ENCODE data around the gene ROR1. TPM values are rescaled to one million over a fixed set of nuclear protein-coding genes. Genes with fewer than 3 reads are reported as not detected.

The ROR1 gene
- total RNA-seq, 1 donor from 2014 or later = 131 TPM

- H3K4me1 Mint-ChIP-seq (ENCODE audit: low read depth) = peaks cover 83% of the 10 kb centered on the region
- no peaks in the 10 kb centered on the region for H3K36me3 Mint-ChIP-seq (ENCODE audit: low read depth)
- peak overlapping the region; percentile 42 for H3K27ac Mint-ChIP-seq (ENCODE audit: unreplicated experiment)
- no peak for TF ChIP-seq CTCF (IDR thresholded peaks at IDR 0.05)
- no peaks in the 10 kb centered on the region for H3K9me3 Mint-ChIP-seq (ENCODE audit: low read depth)
- H3K27me3 Mint-ChIP-seq (ENCODE audit: low read depth) = no peaks in the 10 kb centered on the region
- no peak for DNase-seq (ENCODE audit: low spot score)
- no peak overlapping the region for H3K4me3 Mint-ChIP-seq (ENCODE audit: unreplicated experiment)
Measured at GRCh38 chr1:63902844-63903589, 129.2 kb downstream of the ROR1 start.

- TF ChIP-seq CTCF (IDR thresholded peaks at IDR 0.05) = no peak
- Mint-ChIP-seq H3K4me1 (ENCODE audit: low read depth) (peaks cover 83% of the 10 kb centered on the region), H3K4me3 (ENCODE audit: unreplicated experiment) (no peak overlapping the region), H3K27ac (ENCODE audit: unreplicated experiment) (peak overlapping the region; percentile 71), H3K36me3 (ENCODE audit: low read depth) (no peaks in the 10 kb centered on the region), H3K9me3 (ENCODE audit: low read depth) (no peaks in the 10 kb centered on the region), H3K27me3 (ENCODE audit: low read depth) (no peaks in the 10 kb centered on the region)
- no peak for DNase-seq (ENCODE audit: low spot score)
Measured at GRCh38 chr1:63903947-63904610, 130.3 kb downstream of the ROR1 start.

GRCh38 chr1:63904826-63905225 is 131.0 kb downstream of the ROR1 start:
- Mint-ChIP-seq H3K36me3 (ENCODE audit: low read depth) (no peaks in the 10 kb centered on the region), H3K27me3 (ENCODE audit: low read depth) (no peaks in the 10 kb centered on the region), H3K9me3 (ENCODE audit: low read depth) (no peaks in the 10 kb centered on the region), H3K4me3 (ENCODE audit: unreplicated experiment) (no peak overlapping the region), H3K4me1 (ENCODE audit: low read depth) (peaks cover 83% of the 10 kb centered on the region), H3K27ac (ENCODE audit: unreplicated experiment) (no peak overlapping the region)
- TF ChIP-seq CTCF (IDR thresholded peaks at IDR 0.05) = peak; percentile 11
- no peak for DNase-seq (ENCODE audit: low spot score)

- H3K36me3 Mint-ChIP-seq (ENCODE audit: low read depth) = no peaks in the 10 kb centered on the region
- DNase-seq (ENCODE audit: low spot score) = no peak
- peaks cover 87% of the 10 kb centered on the region for H3K4me1 Mint-ChIP-seq (ENCODE audit: low read depth)
- H3K27me3 Mint-ChIP-seq (ENCODE audit: low read depth) = no peaks in the 10 kb centered on the region
- H3K27ac Mint-ChIP-seq (ENCODE audit: unreplicated experiment) = peak overlapping the region; percentile 37
- no peaks in the 10 kb centered on the region for H3K9me3 Mint-ChIP-seq (ENCODE audit: low read depth)
- no peak for TF ChIP-seq CTCF (IDR thresholded peaks at IDR 0.05)
- no peak overlapping the region for H3K4me3 Mint-ChIP-seq (ENCODE audit: unreplicated experiment)
Measured at GRCh38 chr1:63906047-63906704, 132.4 kb downstream of the ROR1 start.

- Mint-ChIP-seq H3K9me3 (ENCODE audit: low read depth) (no peaks in the 10 kb centered on the region), H3K4me1 (ENCODE audit: low read depth) (peaks cover 86% of the 10 kb centered on the region), H3K27me3 (ENCODE audit: low read depth) (no peaks in the 10 kb centered on the region), H3K36me3 (ENCODE audit: low read depth) (no peaks in the 10 kb centered on the region), H3K27ac (ENCODE audit: unreplicated experiment) (peak overlapping the region; percentile 12), H3K4me3 (ENCODE audit: unreplicated experiment) (no peak overlapping the region)
- no peak for DNase-seq (ENCODE audit: low spot score)
- TF ChIP-seq CTCF (IDR thresholded peaks at IDR 0.05) = no peak
Measured at GRCh38 chr1:63907051-63907450, 133.2 kb downstream of the ROR1 start.
